Astrocyte of the spinal cord (primary cell): ENCODE results near the gene LRRC27.
"Not testable (repeated sequence)": the region's sequence is repeated elsewhere in the genome, so short reads cannot be mapped to it uniquely, and the experiment has no call there.

ENCODE experiments used
- DNase-seq: peaks from one replicate; pipeline ENCODE4 v3.0.0; 2011; ENCODE audit warnings: low read depth, low spot score
- H3K4me3 ChIP-seq: 2 replicates; pipeline ENCODE4 v1.5.1; 2011; ENCODE audit warnings: low read depth, mild to moderate bottlenecking, low read length, moderate library complexity
- in situ Hi-C: cut with HindIII; loops from 2 replicates; pipeline ENCODE4 v1.10.0; 2017; ENCODE audit warnings: low sequenced_read_pairs
- TF ChIP-seq, protein P1 (sequence below): IDR thresholded peaks from 2 replicates; pipeline ENCODE4 v1.5.1; 2012; ENCODE audit warnings: low read depth, mild to moderate bottlenecking, low read length, inconsistent platforms

Gene LRRC27

DNA sequence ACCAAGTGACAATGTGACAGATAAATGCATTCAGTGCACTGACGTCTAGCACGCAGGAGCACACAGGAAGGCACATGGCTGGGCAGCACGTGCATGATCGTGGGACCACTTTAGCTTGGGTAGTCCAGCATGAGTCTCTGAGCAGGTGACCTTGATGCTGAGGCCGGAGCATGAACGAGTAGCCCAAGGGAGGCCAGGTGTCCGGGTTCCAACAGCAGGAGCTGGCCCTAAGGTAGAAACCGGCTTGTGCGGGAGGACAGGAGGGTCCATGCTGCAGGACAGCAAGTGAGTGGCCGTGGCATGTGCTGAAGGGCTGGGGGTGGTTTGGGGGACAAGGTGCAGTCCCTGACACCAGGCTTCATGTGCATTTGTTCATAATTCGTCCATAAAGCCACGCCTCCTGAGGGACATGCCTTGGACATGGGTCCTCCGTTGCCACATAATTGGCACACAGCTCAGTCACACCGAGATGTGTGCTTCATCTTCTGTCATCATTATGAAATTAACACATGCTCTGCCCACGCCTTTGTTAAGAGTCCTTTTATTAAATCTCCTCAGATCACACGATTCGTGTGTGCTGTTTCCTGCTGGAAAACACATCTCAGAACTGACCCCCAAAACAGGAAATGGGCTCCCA, 21.2 kb upstream of the LRRC27 start:
- in situ Hi-C loops: no loop called here
- TF ChIP-seq, protein P1, sequence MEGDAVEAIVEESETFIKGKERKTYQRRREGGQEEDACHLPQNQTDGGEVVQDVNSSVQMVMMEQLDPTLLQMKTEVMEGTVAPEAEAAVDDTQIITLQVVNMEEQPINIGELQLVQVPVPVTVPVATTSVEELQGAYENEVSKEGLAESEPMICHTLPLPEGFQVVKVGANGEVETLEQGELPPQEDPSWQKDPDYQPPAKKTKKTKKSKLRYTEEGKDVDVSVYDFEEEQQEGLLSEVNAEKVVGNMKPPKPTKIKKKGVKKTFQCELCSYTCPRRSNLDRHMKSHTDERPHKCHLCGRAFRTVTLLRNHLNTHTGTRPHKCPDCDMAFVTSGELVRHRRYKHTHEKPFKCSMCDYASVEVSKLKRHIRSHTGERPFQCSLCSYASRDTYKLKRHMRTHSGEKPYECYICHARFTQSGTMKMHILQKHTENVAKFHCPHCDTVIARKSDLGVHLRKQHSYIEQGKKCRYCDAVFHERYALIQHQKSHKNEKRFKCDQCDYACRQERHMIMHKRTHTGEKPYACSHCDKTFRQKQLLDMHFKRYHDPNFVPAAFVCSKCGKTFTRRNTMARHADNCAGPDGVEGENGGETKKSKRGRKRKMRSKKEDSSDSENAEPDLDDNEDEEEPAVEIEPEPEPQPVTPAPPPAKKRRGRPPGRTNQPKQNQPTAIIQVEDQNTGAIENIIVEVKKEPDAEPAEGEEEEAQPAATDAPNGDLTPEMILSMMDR: no peak
- no peak overlapping the region for H3K4me3 ChIP-seq
- no peak for DNase-seq

DNA sequence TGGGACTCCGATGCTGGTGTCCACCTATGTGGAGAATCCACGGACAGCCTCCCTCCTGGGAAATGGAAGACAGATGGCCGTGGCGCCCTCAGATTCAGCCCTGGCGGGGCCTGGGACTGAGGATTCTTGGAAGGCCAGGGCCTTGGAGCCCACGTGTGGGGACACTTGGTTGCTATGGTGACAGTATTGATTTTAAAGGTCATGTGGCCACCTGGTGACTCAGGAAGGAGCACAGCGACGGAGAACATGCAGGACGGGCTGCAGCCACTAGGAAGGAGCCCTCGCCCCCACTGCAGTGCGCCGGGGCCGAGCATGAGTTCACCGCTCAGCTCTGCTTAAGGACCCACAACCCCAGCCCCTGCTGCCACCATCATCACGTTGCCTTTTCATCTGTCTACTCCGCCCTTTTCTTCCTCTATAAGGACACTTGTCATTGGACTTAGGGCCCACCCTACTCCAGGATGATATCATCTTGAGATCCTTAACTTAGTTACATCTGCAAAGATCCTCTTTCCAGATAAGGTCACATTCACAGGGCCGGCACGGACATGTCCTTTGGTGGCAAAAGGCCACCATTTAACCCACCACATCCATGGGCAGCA, 20.6 kb upstream of the LRRC27 start:
- no peak for DNase-seq
- in situ Hi-C loops: no loop called here
- no peak overlapping the region for H3K4me3 ChIP-seq
- TF ChIP-seq, protein P1: no peak

- in situ Hi-C loops: no loop called here
- H3K4me3 ChIP-seq: no peak overlapping the region
- DNase-seq: no peak
- TF ChIP-seq, protein P1: no peak
Measured at GRCh38 chr10:132313305-132313704, 18.7 kb upstream of the LRRC27 start.

DNA sequence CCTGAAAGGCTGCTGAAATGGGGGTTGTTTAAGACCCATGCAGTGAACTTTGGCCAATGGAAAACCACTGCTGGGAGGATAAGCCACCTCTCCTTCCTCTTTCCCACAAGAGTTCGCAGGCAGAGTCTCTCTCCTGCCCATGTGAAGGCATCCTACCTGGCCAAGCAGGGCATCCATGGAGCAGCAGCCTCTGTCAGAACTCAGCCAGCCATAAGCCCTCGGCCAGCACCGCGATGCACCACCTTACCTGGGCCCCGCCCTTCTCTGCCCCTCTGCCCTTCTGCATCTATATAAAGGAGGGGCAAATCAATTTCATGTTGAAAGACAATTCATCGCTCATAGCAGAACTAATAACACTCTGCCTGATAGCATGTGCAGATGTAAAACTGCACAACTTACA, 18.1 kb upstream of the LRRC27 start:
- H3K4me3 ChIP-seq: no peak overlapping the region
- TF ChIP-seq, protein P1: no peak
- in situ Hi-C loops: no loop called here
- DNase-seq: no peak

- in situ Hi-C loops: no loop called here
- DNase-seq: no peak
- TF ChIP-seq, protein P1: no peak
- H3K4me3 ChIP-seq: no peak overlapping the region
Measured at GRCh38 chr10:132314336-132314735, 17.7 kb upstream of the LRRC27 start.

DNA sequence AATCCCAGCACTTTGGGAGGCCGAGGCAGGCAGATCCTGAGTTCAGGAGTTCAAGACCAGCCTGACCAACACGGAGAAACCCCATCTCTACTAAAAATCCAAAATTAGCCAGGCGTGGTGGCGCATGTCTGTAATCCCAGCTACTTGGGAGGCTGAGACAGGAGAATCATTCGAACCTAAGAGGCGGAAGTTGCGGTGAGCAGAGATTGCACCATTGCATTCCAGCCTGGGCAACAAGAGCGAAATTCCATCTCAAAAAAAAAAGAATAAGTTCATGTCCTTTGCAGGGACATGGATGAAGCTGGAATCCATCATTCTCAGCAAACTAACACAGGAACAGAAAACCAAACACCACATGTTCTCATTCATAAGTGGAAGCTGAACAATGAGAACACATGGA, 17.1 kb upstream of the LRRC27 start:
- in situ Hi-C loops, DNase-seq, H3K4me3 ChIP-seq: not testable (repeated sequence)

GRCh38 chr10:132316133-132316532, 15.9 kb upstream of the LRRC27 start:
- H3K4me3 ChIP-seq: no peak overlapping the region
- TF ChIP-seq, protein P1: no peak
- in situ Hi-C loops: no loop called here
- no peak for DNase-seq

DNA sequence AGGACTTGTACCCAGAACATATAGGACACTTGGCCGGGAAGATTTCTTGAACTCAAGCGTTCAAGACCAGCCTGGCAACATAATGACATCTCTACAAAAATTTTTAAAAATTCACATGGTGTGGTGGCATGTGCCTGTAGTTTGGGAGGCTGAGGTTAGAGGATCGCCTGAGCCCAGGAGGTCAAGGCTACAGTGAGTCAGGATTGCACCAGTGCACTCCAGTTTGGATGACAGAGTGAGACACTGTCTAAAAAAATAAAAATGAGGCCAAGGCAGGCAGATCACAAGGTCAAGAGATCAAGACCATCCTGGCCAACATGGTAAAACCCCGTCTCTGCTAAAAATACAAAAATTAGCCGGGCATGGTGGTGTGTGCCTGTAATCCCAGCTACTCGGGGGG, 14.5 kb upstream of the LRRC27 start:
- DNase-seq, in situ Hi-C loops, H3K4me3 ChIP-seq: not testable (repeated sequence)
